ENCODE measurements around the gene OTX1.
"Not testable (repeated sequence)": the region's sequence is repeated elsewhere in the genome, so short reads cannot be mapped to it uniquely, and the experiment has no call there.

Gene OTX1

DNA sequence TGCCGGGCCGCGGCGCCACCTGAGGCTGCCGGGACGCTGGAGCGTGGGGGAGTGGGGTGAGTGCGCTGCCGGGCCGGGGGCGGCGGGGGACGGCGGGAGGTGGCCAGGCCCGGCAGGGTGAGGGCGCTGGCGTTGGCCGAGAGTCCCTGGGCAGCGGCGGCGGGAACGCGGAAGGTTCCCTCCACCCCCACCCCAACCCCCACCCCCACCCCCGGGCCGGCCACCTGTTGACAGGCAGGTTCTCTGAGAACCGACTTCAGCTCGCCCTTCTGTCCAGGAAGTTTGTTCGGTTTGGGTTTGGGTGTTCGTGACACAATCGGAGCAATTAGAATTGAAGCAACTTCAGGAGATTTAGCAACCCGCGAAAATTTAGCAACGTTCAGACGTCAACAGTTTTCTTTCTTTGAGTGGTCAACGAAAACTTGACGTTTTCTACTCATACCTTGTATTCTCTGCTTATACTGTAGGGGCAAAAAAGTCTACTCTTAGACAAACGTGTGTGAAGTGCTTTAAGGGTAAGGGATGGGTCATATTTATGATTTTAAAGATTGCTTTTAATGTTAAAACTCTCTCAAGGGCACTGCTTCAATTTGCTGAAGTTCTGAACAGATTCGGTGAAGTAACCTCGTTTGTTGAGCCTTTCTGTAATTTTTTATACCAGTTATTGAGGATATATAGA, 9.3 kb downstream of the OTX1 start:
- no peak for DNase-seq

DNA sequence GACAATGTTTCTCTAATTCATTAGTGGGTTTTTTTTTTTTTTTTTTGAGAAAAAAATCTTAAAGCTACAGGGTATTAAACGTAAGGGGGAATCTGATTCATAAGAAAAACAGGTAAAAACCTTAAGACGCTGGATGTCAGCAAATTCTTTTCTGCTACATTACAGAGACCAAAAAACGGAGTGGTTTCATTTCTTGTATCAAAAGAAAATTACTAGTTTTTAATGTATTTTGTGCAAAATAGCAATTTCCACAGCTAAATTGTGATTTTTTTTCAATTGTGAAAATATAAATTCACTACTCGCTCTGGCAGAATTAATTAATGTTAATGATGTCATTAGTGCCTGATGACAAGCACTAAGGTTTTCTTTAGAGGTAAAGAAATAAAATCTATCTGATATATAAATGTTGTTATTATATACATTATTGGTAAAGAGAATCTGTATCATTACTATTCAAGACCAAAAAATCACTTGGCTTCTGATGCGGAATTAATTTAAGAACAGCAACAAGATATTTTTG, 9.9 kb downstream of the OTX1 start:
- DNase-seq = no peak

- DNase-seq = no peak
Observed at GRCh38 chr2:63064197-63064596, 13.6 kb downstream of the OTX1 start.

GRCh38 chr2:63064661-63065060, 14.0 kb downstream of the OTX1 start:
- DNase-seq = no peak

DNA sequence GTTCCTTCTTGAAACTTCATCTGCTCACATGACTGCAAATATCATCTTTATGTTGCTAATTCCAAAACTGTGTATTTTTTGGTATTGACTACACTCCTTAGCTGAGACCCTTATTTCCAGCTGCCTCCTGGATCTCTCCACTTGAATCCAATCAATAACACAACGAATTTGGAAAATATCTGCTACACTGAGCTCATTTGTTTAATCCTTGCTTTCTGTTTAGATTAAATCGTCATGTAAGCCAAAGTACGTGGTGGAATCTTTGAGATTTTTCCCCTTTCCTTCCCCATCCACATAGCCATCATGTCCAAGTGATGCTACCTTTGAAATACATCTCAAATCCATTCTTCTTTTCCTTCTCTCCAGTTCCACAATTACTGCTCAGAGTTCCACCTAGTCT, 15.6 kb downstream of the OTX1 start:
- no peak for DNase-seq

DNA sequence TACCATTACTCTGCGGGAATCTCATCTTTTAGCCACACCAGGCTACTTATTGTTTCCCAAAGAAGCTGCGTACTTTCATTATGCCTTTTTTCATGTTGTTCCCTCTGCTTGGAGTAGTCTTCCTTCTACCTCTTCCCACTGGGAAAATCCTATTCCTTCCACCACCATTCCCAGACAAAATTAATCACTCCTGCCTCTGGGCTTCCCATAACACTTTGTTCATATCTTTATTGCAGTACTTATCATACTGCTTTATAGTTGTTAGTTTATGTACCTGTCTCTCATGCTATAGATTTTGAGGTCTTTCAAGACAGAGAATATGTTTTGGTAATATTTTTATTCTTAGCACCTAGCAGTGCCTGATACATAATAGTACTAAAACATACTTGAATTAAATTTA, 16.2 kb downstream of the OTX1 start:
- no peak for DNase-seq

GRCh38 chr2:63071664-63072063, 21.0 kb downstream of the OTX1 start:
- DNase-seq = no peak

DNA sequence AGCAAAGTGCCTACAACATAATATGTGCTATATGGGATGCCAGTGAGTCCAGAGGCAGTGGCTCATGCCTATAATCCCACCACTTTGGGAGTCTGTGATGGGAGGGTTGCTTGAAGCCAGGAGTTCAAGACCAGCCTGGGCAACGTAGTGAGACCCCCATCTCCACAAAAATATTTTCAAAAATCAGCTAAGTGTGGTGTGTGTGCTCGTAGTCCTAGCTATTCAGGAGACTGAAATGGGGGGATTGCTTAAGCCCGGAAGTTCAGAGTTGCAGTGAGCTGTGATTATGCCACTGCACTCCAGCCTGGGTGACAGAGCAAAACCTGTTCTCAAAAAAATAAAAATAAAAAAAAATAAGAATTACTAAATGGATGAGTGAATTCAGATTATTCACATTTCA, 23.4 kb downstream of the OTX1 start:
- no peak for DNase-seq

DNA sequence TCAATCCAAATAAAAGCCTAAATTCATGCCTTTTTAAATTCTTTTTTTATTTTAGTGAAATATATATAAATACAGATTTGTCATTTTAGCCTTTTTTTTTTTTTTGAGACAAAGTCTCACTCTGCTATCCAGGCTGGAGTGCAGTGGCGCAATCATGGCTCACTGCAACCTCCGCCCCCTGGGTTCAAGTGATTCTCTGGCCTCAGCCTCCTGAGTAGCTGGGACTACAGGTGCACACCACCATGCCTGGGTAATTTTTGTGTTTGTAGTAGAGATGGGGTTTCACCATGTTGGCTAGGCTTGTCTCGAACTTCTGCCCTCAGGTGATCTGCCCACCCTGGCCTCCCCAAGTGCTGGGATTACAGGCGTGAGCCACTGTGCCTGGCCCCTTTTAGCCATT, 23.8 kb downstream of the OTX1 start:
- not testable (repeated sequence) for DNase-seq

- peak; percentile 6 for DNase-seq
Observed at GRCh38 chr2:63078852-63079606, 28.4 kb downstream of the OTX1 start.

DNA sequence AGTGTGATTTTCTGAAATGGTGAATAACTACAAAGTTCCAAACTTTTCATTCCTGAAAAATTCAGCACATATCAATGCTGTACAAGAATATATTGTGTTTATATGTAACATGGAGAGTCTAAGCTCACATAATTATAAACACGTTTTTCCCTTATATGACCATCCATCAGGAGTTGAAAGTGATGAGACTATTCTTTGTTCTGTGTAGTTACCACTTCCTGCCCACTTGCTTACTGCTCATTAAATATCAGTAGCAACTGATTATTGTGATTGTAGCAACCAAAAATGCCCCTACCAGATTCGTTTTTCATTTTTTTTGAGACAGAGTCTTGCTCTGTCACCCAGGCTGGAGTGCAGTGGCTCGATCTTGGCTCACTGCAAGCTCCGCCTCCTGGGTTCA, 30.8 kb downstream of the OTX1 start:
- DNase-seq = no peak

- DNase-seq = no peak
Observed at GRCh38 chr2:63086687-63087086, 36.1 kb downstream of the OTX1 start.

- DNase-seq = no peak
Observed at GRCh38 chr2:63092401-63092800, 41.8 kb downstream of the OTX1 start.

DNA sequence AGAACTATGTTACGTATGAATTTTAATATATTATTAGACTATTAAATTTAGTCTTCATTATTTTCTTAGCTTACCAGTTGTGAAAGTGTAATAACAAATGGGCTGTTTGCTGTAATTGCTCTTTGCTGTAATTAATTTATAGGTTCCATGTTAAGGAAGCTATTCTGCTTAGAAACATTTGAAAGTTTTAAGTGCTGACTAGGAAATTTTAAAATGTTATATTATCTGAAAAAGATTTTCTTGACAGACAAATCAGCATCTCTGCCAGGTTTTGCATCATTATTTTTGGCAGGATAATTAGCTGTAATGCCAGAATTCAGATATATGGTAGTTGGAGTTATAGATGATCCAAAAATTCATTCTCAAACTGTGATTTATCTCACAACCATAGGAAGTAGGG, 42.2 kb downstream of the OTX1 start:
- no peak for DNase-seq

DNA sequence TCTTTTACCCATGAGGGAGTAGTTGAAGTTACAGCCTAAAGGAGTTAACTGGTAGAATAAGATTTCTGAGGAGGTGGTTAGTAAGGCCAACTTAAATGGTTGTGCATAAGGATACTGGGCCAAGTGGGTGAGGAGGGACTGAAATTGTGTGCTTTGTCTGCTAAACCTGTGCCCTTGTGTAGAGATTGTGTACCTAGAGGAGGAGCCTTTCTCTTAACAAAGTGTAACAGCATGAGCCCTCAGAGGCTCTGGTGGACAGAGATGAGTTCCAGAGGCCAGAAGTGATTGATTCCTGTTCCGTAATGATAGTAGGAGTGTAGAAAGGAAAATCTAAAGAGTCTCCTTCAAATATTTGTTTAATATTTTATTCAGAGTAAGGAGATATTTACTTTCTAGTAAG, 42.9 kb downstream of the OTX1 start:
- no peak for DNase-seq

- no peak for DNase-seq
Observed at GRCh38 chr2:63096491-63096890, 45.9 kb downstream of the OTX1 start.

DNA sequence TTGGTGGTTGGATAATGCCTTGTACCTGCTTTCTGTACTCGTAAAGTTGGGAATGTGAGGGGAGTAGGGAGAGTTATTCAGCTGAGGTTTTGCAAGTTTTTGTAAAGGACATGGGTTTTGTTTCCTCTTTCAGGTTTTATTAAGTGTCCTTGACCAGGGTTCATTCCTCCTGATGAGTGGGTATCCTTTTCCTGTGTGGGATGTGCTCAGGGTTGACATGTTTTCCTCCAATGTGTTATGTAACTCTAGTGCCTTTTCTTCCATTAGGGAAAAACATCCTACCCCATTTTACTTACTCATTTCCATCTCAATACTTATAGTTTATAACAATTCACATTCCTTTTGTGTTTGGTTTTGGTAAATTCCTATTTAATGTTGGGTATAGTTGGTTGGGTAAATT, 48.4 kb downstream of the OTX1 start:
- no peak for DNase-seq

DNA sequence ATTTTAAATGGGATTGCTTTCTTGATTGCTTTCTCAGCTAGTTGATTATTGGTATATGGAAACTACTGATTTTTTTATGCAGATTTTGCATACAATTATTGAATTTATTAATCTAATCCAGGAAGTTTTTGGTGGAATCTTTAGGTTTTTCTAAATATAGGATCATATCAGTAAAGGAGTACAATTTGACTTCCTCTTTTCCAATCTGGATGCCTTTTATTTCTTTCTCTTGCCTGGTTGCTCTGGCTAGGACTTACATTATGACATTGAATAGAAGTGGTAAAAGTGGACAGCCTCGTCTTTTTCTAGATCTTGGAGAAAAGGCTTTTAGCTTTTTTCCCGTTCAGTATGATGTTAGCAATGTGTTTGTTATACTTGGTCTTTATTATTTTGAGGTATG, 51.3 kb downstream of the OTX1 start:
- DNase-seq = no peak

GRCh38 chr2:63104482-63104881, 53.9 kb downstream of the OTX1 start:
- DNase-seq = no peak
